ENCODE measurements around the gene GBP2. TPM values are rescaled to one million over a fixed set of nuclear protein-coding genes. Genes with fewer than 3 reads are reported as not detected.

GBP2 gene
- total and polyA plus RNA-seq, 9 of the 15 experiments (the other 6 are each of a cell fraction or from before 2014, with no cell fraction given) = 0.45 to 2.2 (median 0.69) TPM

- Histone ChIP-seq H3K9ac (ENCODE audit: insufficient read depth in 1 of 2, low read depth in 2 of 2, low read length in 2 of 2) (no peak overlapping the region), H2AFZ (ENCODE audit: low read depth, low read length) (peak overlapping the region; percentile 38), H3K36me3 (ENCODE audit: control insufficient read depth, insufficient read depth, low read length) (no peaks in the 10 kb centered on the region), H3K27me3 (ENCODE audit: control insufficient read depth in 2 of 2, insufficient read depth in 2 of 2, low read length in 2 of 2) (no peaks in the 10 kb centered on the region), H3K4me2 (ENCODE audit: insufficient read depth, low read length) (peak overlapping the region; percentile 39; the same call in 1 of the 2 replicates), H3K4me3 (no peak overlapping the region), H3K79me2 (ENCODE audit: control insufficient read depth, insufficient read depth, low read length) (no peaks in the 10 kb centered on the region), H3K9me3 (replicated peaks; ENCODE audit: control insufficient read depth, insufficient read depth, low read depth, low read length) (no peaks in the 10 kb centered on the region), H3K4me1 (replicated peaks in 1 of 2; ENCODE audit: control insufficient read depth in 2 of 2, insufficient read depth in 2 of 2, low read length in 2 of 2) (no peaks in the 10 kb centered on the region), H3K27ac (ENCODE audit: extremely low read depth, low read depth, low read length) (no peak overlapping the region), H3K9me1 (ENCODE audit: control insufficient read depth, insufficient read depth, low read length) (no peaks in the 10 kb centered on the region), H4K20me1 (replicated peaks; ENCODE audit: control insufficient read depth, insufficient read depth, low read length) (no peaks in the 10 kb centered on the region)
- TF ChIP-seq TAF1 (IDR thresholded peaks at IDR 0.05; ENCODE audit: control insufficient read depth, extremely low read depth, insufficient read depth, low read length, severe bottlenecking) (no peak), CEBPG (CRISPR knock-in tag; IDR thresholded peaks at IDR 0.05) (no peak), CEBPG (tag; conservative IDR thresholded peaks at IDR 0.05 in 1 of 2, IDR thresholded peaks at IDR 0.05 in 1 of 2) (peak in 1 of 2 experiments; percentile 41; a peak in 2 of 4 replicates)
- in situ Hi-C loops (cut with MboI) (loop anchor here (25.0 kb wide), 1 partner anchor 883 kb away; the partner anchor contains the start of gene ZNF326), intact Hi-C loops (cut with micrococcal nuclease) (no loop called here)
- ATAC-seq (no peak), FAIRE-seq (no peak), DNase-seq (ENCODE audit: extremely low read depth in 1 of 4, low spot score in 3 of 4) (no peak)
- CTCF ChIA-PET (ENCODE audit: low intra/inter-chr PET ratio) = no interaction called here
- POLR2A ChIA-PET = interaction anchor here (0.7 kb wide), 1 partner anchor 22 kb away, joined by 3 read pairs; the partner anchor contains the start of gene GBP2
- 0% methylated on average over 2 of the region's 2 CpGs for WGBS (ENCODE audit: insufficient coverage, low coverage, missing lambda C conversion rate)
- no TSS peak for BruUV-seq (replicated peaks)
These were observed 21.8 kb downstream of the GBP2 start for GRCh38 chr1:89104147-89104546.

GRCh38 chr1:89102021-89102420, 23.9 kb downstream of the GBP2 start:
- no peak overlapping the region for H3K27ac ChIP-seq (ENCODE audit: extremely low read depth, low read depth, low read length)
- TF ChIP-seq HSF4 (CRISPR knock-in tag; IDR thresholded peaks at IDR 0.05; ENCODE audit: borderline replicate concordance) = no peak
- no peak for TF ChIP-seq DDX20 (tag; IDR thresholded peaks at IDR 0.05; ENCODE audit: low read depth)
- H3K36me3 ChIP-seq (ENCODE audit: control insufficient read depth, insufficient read depth, low read length) = no peaks in the 10 kb centered on the region
- in situ Hi-C loops (cut with MboI) (loop anchor here (25.0 kb wide), 1 partner anchor 885 kb away; the partner anchor contains the start of gene ZNF326), intact Hi-C loops (cut with micrococcal nuclease) (no loop called here)
- CTCF ChIA-PET (ENCODE audit: low intra/inter-chr PET ratio) = no interaction called here
- no peaks in the 10 kb centered on the region for H4K20me1 ChIP-seq (replicated peaks; ENCODE audit: control insufficient read depth, insufficient read depth, low read length)
- H3K9ac ChIP-seq (ENCODE audit: insufficient read depth in 1 of 2, low read depth in 2 of 2, low read length in 2 of 2) = no peak overlapping the region
- no TSS peak for BruUV-seq (replicated peaks)
- no peak overlapping the region for H3K4me2 ChIP-seq (ENCODE audit: insufficient read depth, low read length)
- H3K4me3 ChIP-seq = no peak overlapping the region
- no peaks in the 10 kb centered on the region for H3K27me3 ChIP-seq (ENCODE audit: control insufficient read depth in 2 of 2, insufficient read depth in 2 of 2, low read length in 2 of 2)
- no peaks in the 10 kb centered on the region for H3K9me1 ChIP-seq (ENCODE audit: control insufficient read depth, insufficient read depth, low read length)
- no peak overlapping the region for H2AFZ ChIP-seq (ENCODE audit: low read depth, low read length)
- POLR2A ChIA-PET = no interaction called here
- no peaks in the 10 kb centered on the region for H3K9me3 ChIP-seq (replicated peaks; ENCODE audit: control insufficient read depth, insufficient read depth, low read depth, low read length)
- no peak for DNase-seq (ENCODE audit: extremely low read depth in 1 of 4, low spot score in 3 of 4)
- FAIRE-seq = no peak
- ATAC-seq = no peak
- H3K79me2 ChIP-seq (ENCODE audit: control insufficient read depth, insufficient read depth, low read length) = no peaks in the 10 kb centered on the region
- no peaks in the 10 kb centered on the region for H3K4me1 ChIP-seq (replicated peaks in 1 of 2; ENCODE audit: control insufficient read depth in 2 of 2, insufficient read depth in 2 of 2, low read length in 2 of 2)

Measured in K562 (cell line).